Mesenchymal stem cell (in vitro differentiated cells and primary cell): Measurements from ENCODE around the gene ERBB3.
A peak's percentile ranks its signal among the peaks of the same experiment; 100 is the strongest.

Experiments
- DNase-seq: peaks from one replicate; pipeline ENCODE4 v3.0.0-alpha.2; 2013
- H2AFZ ChIP-seq: one replicate; pipeline ENCODE4 v1.6.1; 2013; ENCODE audit warnings: low read depth, mild to moderate bottlenecking, control low read depth, inconsistent platforms, low read length, moderate library complexity
- H2AK5ac ChIP-seq: 2 replicates; pipeline ENCODE4 v1.6.1; 2013; ENCODE audit warnings: low read length, moderate library complexity, mild to moderate bottlenecking, inconsistent platforms; ENCODE audit not compliant: severe bottlenecking
- H2BK120ac ChIP-seq: one replicate; pipeline ENCODE4 v1.6.1; 2013; ENCODE audit warnings: low read depth, mild to moderate bottlenecking, inconsistent platforms, low read length, moderate library complexity
- H2BK12ac ChIP-seq, 2 experiments: one replicate each; pipeline ENCODE4 v1.6.1; 2013; ENCODE audit warnings: inconsistent platforms in 2 of 2, low read length in 2 of 2, mild to moderate bottlenecking in 2 of 2, moderate library complexity in 2 of 2, control low read depth in 1 of 2
- H2BK15ac ChIP-seq: one replicate; pipeline ENCODE4 v1.6.1; 2013; ENCODE audit warnings: mild to moderate bottlenecking, low read depth, inconsistent platforms; ENCODE audit not compliant: poor library complexity, severe bottlenecking
- H2BK5ac ChIP-seq: 2 replicates; pipeline ENCODE4 v1.6.1; 2013; ENCODE audit warnings: low read depth, mild to moderate bottlenecking, low read length, control low read depth, inconsistent platforms; ENCODE audit not compliant: poor library complexity, severe bottlenecking
- H3K14ac ChIP-seq, 2 experiments: one replicate each; pipeline ENCODE4 v1.6.1; 2013; ENCODE audit warnings: inconsistent platforms in 2 of 2, low read length in 2 of 2, control low read depth in 1 of 2, mild to moderate bottlenecking in 1 of 2, moderate library complexity in 1 of 2
- H3K18ac ChIP-seq, 2 experiments: one replicate each; pipeline ENCODE4 v1.6.1; 2013; ENCODE audit warnings: inconsistent platforms in 2 of 2, low read length in 2 of 2, control low read depth in 1 of 2, low read depth in 1 of 2, mild to moderate bottlenecking in 1 of 2
- H3K23ac ChIP-seq, 2 experiments: one replicate each; pipeline ENCODE4 v1.6.1; 2013; ENCODE audit warnings: inconsistent platforms in 2 of 2, low read length in 2 of 2, mild to moderate bottlenecking in 2 of 2, moderate library complexity in 2 of 2, control low read depth in 1 of 2
- H3K27ac ChIP-seq: 2 replicates; pipeline ENCODE4 v1.5.1; 2013; ENCODE audit warnings: mild to moderate bottlenecking, moderate library complexity, low read length, control low read depth, inconsistent platforms; ENCODE audit not compliant: poor library complexity, severe bottlenecking
- H3K27me3 ChIP-seq, 2 experiments: 2 replicates each; pipeline versions ENCODE4 v1.6.1 to v1.7.0; 2013; ENCODE audit warnings: low read length in 2 of 2, mild to moderate bottlenecking in 2 of 2, moderate library complexity in 2 of 2, control low read depth in 1 of 2, inconsistent platforms in 1 of 2; ENCODE audit not compliant: control insufficient read depth in 1 of 2, insufficient read depth in 1 of 2
- H3K36me3 ChIP-seq, 2 experiments: 2 replicates each; pipeline versions ENCODE4 v1.6.1 to v1.7.0; 2013; ENCODE audit warnings: low read length in 2 of 2, control low read depth in 1 of 2, inconsistent platforms in 1 of 2, low read depth in 1 of 2, mild to moderate bottlenecking in 1 of 2; ENCODE audit not compliant: insufficient read depth in 2 of 2, control insufficient read depth in 1 of 2
- H3K4ac ChIP-seq, 2 experiments: one replicate each; pipeline ENCODE4 v1.6.1; 2013; ENCODE audit warnings: inconsistent platforms in 2 of 2, low read length in 2 of 2, mild to moderate bottlenecking in 2 of 2, moderate library complexity in 2 of 2, control low read depth in 1 of 2, low read depth in 1 of 2
- H3K4me1 ChIP-seq: 2 replicates; pipeline ENCODE4 v1.6.1; 2013; ENCODE audit warnings: low read depth, low read length, control low read depth; ENCODE audit not compliant: control insufficient read depth, insufficient read depth
- H3K4me2 ChIP-seq: 2 replicates; pipeline ENCODE4 v1.6.1; 2013; ENCODE audit warnings: low read length, mild to moderate bottlenecking, inconsistent platforms; ENCODE audit not compliant: poor library complexity, severe bottlenecking
- H3K4me3 ChIP-seq, 2 experiments: 2 replicates each; pipeline versions ENCODE4 v1.5.1 to v1.7.0; 2013; ENCODE audit warnings: low read length in 2 of 2, mild to moderate bottlenecking in 2 of 2, control low read depth in 1 of 2, low read depth in 1 of 2; ENCODE audit not compliant: insufficient read depth in 1 of 2
- H3K79me1 ChIP-seq: replicated peaks from 2 replicates; pipeline ENCODE4 v1.6.1; 2013; ENCODE audit warnings: mild to moderate bottlenecking, control low read depth, low read length, inconsistent platforms; ENCODE audit not compliant: poor library complexity, severe bottlenecking
- H3K9ac ChIP-seq: 2 replicates; pipeline ENCODE4 v1.7.0; 2013; ENCODE audit warnings: mild to moderate bottlenecking, low read length, moderate library complexity
- H3K9me3 ChIP-seq: 2 replicates; pipeline ENCODE4 v1.7.0; 2013; ENCODE audit warnings: mild to moderate bottlenecking, low read length; ENCODE audit not compliant: control insufficient read depth
- H4K8ac ChIP-seq: one replicate; pipeline ENCODE4 v1.6.1; 2013; ENCODE audit warnings: inconsistent platforms, mild to moderate bottlenecking, low read length, moderate library complexity
- H4K91ac ChIP-seq: one replicate; pipeline ENCODE4 v1.6.1; 2013; ENCODE audit warnings: mild to moderate bottlenecking, low read length, inconsistent platforms
- WGBS: methylation state at CpG from one replicate; pipeline ENCODE4 v1.1.7; 2013; ENCODE audit warnings: mixed read lengths; 5-methylcytosine and 5-hydroxymethylcytosine counted together

ERBB3 gene

DNA sequence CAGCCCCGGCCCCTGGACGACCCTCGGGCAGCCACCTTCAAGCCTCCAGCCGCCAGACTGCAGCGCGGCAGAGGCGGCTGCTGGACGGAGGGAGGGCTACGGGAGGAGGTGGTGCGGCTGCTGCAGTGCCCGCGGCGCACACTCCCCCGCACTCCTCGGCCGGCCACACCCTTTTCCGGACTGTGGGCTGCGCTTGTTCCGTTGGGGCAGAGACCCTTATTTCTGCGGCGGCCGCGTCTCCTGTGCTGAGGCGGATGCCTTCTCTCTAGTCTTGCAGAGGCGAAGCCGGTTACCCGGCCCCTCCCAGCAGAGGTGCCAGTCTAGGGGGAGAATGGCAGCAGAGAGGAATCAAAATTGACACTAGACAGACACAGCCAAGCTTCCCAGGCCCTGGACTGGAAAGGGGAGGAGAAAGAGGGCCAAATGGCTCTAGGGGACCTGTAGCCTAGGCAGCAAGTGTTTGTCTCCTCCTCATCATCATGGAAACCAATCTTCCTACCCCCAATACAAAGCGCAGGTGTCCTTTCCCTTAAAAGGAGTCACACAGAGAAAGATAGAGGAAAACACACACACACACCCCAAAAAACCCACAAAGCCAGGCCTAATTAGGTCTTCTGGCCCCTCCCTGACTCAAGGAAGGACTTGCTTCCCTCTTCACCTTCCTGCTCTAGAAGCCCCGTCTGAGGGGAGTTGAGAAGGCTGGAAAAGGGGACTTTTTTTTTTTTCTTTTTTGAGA, 49.4 kb downstream of the ERBB3 start:
- H2BK15ac ChIP-seq, result peak overlapping the region; percentile 68
- H3K4ac ChIP-seq, result peak overlapping the region; percentile 1 to 15
- no peak overlapping the region for H2AFZ ChIP-seq
- H3K23ac ChIP-seq, result no peak overlapping the region
- no peak overlapping the region for H2BK12ac ChIP-seq
- no peak overlapping the region for H2BK120ac ChIP-seq
- H3K27me3 ChIP-seq, result no peaks in the 10 kb centered on the region
- no peak overlapping the region for H2BK5ac ChIP-seq
- H3K14ac ChIP-seq, result peak overlapping the region in 1 of 2 experiments; percentile 79
- no peak overlapping the region for H3K27ac ChIP-seq
- peak; percentile 50 for DNase-seq
- H3K4me3 ChIP-seq, result peak overlapping the region; percentile 83 to 96
- no peak overlapping the region for H2AK5ac ChIP-seq
- no peaks in the 10 kb centered on the region for H3K9me3 ChIP-seq
- peaks cover 9% of the 10 kb centered on the region for H3K4me1 ChIP-seq
- H3K36me3 ChIP-seq, result peaks cover 41% of the 10 kb centered on the region in 2 experiments
- H3K9ac ChIP-seq, result peak overlapping the region; percentile 93
- peak overlapping the region; percentile 29 for H4K8ac ChIP-seq
- H3K79me1 ChIP-seq, result peaks cover 40% of the 10 kb centered on the region
- WGBS, result 6% methylated on average over 29 of the region's 29 CpGs
- H3K4me2 ChIP-seq, result peak overlapping the region; percentile 87
- H4K91ac ChIP-seq, result peak overlapping the region; percentile 62
- peak overlapping the region; percentile 13 to 82 for H3K18ac ChIP-seq

DNA sequence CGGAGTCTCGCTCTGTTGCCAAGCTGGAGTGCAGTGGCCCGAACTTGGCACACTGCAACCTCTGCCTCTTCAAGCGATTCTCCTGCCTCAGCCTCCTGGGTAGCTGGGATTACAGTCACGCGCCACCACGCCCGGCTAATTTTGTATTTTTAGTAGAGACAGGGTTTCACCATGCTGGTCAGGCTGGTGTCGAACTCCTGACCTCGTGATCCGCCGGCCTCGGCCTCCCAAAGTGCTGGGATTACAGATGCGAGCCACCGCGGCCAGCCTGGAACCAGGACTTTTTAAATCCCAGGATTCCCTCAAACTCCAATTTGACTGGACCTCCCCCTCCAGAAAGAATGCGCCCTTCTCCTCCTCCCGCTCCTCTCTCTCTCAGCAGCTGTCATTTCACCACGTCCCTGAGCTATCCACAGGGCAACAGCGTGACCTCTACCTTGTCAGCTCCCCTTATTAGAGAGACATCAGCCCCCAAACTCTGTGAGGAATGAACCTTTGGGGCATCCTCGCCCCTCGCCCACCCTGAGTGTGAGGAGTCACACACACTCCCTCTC, 50.1 kb downstream of the ERBB3 start:
- 86% methylated on average over 22 of the region's 22 CpGs for WGBS
- peak overlapping the region; percentile 87 for H3K4me2 ChIP-seq
- no peak overlapping the region for H3K4ac ChIP-seq
- H2BK15ac ChIP-seq, result no peak overlapping the region
- no peak overlapping the region for H2AFZ ChIP-seq
- no peaks in the 10 kb centered on the region for H3K27me3 ChIP-seq
- no peak overlapping the region for H2BK12ac ChIP-seq
- no peaks in the 10 kb centered on the region for H3K9me3 ChIP-seq
- H4K8ac ChIP-seq, result no peak overlapping the region
- no peak overlapping the region for H3K27ac ChIP-seq
- peak overlapping the region in 1 of 2 experiments; percentile 96 for H3K4me3 ChIP-seq
- H2BK120ac ChIP-seq, result no peak overlapping the region
- peak overlapping the region in 1 of 2 experiments; percentile 2 for H3K23ac ChIP-seq
- no peak for DNase-seq
- H3K9ac ChIP-seq, result peak overlapping the region; percentile 93
- H3K36me3 ChIP-seq, result peaks cover 41 to 47% of the 10 kb centered on the region in 2 experiments
- H3K4me1 ChIP-seq, result peaks cover 9% of the 10 kb centered on the region
- peaks cover 40% of the 10 kb centered on the region for H3K79me1 ChIP-seq
- H4K91ac ChIP-seq, result no peak overlapping the region
- H3K14ac ChIP-seq, result no peak overlapping the region
- peak overlapping the region; percentile 17 for H2AK5ac ChIP-seq
- H2BK5ac ChIP-seq, result no peak overlapping the region
- H3K18ac ChIP-seq, result no peak overlapping the region

DNA sequence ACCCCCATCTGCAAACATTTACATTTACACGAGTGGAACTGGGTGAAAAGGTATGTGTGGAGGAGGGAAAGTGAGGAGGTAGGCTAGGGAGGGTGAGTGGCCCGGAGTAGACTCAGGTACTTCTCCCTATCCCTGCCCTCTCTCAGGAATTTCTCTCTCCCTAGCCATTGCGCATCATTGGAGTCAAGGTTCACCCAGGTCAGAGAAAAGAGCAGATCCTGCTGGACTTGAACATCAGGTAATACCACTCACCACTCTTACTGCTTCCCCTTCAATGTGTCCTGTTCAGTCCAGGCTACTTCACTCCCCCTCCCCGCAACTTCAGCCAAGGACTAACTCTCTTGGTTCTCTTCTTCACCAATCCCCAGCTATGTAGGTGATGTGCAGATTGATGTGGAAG, 50.9 kb downstream of the ERBB3 start:
- peaks cover 43 to 52% of the 10 kb centered on the region in 2 experiments for H3K36me3 ChIP-seq
- DNase-seq, result no peak
- H4K91ac ChIP-seq, result no peak overlapping the region
- H3K4ac ChIP-seq, result no peak overlapping the region
- no peak overlapping the region for H2BK5ac ChIP-seq
- H3K27ac ChIP-seq, result no peak overlapping the region
- 100% methylated on average over 2 of the region's 4 CpGs for WGBS
- no peaks in the 10 kb centered on the region for H3K9me3 ChIP-seq
- H2BK120ac ChIP-seq, result no peak overlapping the region
- peaks cover 9% of the 10 kb centered on the region for H3K4me1 ChIP-seq
- peaks cover 40% of the 10 kb centered on the region for H3K79me1 ChIP-seq
- no peak overlapping the region for H3K18ac ChIP-seq
- no peak overlapping the region for H2BK15ac ChIP-seq
- no peak overlapping the region for H3K4me3 ChIP-seq
- H3K23ac ChIP-seq, result no peak overlapping the region
- no peaks in the 10 kb centered on the region for H3K27me3 ChIP-seq
- no peak overlapping the region for H3K9ac ChIP-seq
- no peak overlapping the region for H4K8ac ChIP-seq
- no peak overlapping the region for H2AK5ac ChIP-seq
- no peak overlapping the region for H3K14ac ChIP-seq
- H3K4me2 ChIP-seq, result no peak overlapping the region
- H2AFZ ChIP-seq, result no peak overlapping the region
- no peak overlapping the region for H2BK12ac ChIP-seq

DNA sequence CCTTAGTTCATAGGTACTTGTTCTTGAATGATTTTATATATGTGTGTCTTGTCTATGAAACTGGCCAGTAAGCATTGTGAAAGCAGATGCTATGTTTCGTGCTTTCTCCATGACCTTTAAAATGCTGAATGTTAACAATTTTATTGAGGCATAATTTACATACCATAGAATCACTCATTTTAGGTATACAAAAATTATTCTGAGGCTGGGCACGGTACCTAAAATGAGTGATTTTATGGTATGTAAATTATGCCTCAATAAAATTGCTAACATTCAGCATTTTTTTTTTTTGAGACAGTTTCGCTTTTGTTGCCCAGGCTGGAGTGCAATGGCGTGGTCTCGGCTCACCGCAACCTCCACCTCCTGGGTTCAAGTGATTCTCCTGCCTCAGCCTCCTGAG, 54.9 kb downstream of the ERBB3 start:
- no peaks in the 10 kb centered on the region for H3K27me3 ChIP-seq
- H3K18ac ChIP-seq, result no peak overlapping the region
- no peak overlapping the region for H3K4me3 ChIP-seq
- no peak overlapping the region for H2BK5ac ChIP-seq
- H3K4ac ChIP-seq, result no peak overlapping the region
- no peak overlapping the region for H2BK12ac ChIP-seq
- H3K36me3 ChIP-seq, result peaks cover 80 to 91% of the 10 kb centered on the region in 2 experiments
- H3K4me2 ChIP-seq, result no peak overlapping the region
- no peak overlapping the region for H2AK5ac ChIP-seq
- no peak overlapping the region for H2AFZ ChIP-seq
- no peak overlapping the region for H4K91ac ChIP-seq
- 100% methylated on average over 4 of the region's 6 CpGs for WGBS
- H4K8ac ChIP-seq, result no peak overlapping the region
- H2BK15ac ChIP-seq, result no peak overlapping the region
- no peak overlapping the region for H3K14ac ChIP-seq
- peaks cover 50% of the 10 kb centered on the region for H3K79me1 ChIP-seq
- H3K9ac ChIP-seq, result no peak overlapping the region
- DNase-seq, result no peak
- peaks cover 6% of the 10 kb centered on the region for H3K4me1 ChIP-seq
- no peaks in the 10 kb centered on the region for H3K9me3 ChIP-seq
- H3K23ac ChIP-seq, result no peak overlapping the region
- H3K27ac ChIP-seq, result no peak overlapping the region
- no peak overlapping the region for H2BK120ac ChIP-seq
